Stimulated activated CD8-positive, alpha-beta memory T cell treated with anti-CD3 and anti-CD28 coated beads, Interleukin-12 subunit alpha, Interleukin-12 subunit beta, amount 100 ng/mL, for 24 hours (primary cell): ENCODE measurements around the gene ADRA2B.
"Not testable (repeated sequence)": the region's sequence is repeated elsewhere in the genome, so short reads cannot be mapped to it uniquely, and the experiment has no call there.

Experiments
- DNase-seq: peaks from one replicate; pipeline ENCODE4 v3.0.0-alpha.2; 2020; ENCODE audit errors: extremely low read depth

ADRA2B gene

DNA sequence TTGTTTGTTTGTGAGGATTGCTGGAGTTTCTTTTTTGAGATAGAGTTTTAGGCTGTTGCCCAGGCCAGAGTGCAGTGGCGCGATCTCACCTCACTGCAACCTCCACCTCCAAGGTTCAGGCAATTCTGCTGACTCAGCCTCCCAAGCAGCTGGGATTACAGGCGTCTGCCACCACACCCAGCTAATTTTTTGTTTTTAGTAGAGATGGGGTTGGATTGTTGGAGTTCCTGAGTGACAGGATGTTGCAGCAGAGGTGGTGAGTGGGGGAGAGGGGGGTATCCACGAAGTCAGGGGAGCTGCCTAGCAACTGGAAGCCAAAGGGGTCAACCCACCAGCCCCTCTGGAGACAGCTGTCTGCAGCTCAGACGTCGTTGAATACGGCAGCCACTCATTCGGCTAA lies 46.5 kb downstream of the ADRA2B start:
- DNase-seq, result not testable (repeated sequence)

- not testable (repeated sequence) for DNase-seq
These were observed 48.3 kb downstream of the ADRA2B start for GRCh38 chr2:96067902-96068581.

- DNase-seq, result not testable (repeated sequence)
These were observed 49.2 kb downstream of the ADRA2B start for GRCh38 chr2:96067098-96067660.

- DNase-seq, result not testable (repeated sequence)
These were observed 49.9 kb downstream of the ADRA2B start for GRCh38 chr2:96066511-96066910.

- not testable (repeated sequence) for DNase-seq
These were observed 50.4 kb downstream of the ADRA2B start for GRCh38 chr2:96065954-96066353.

DNA sequence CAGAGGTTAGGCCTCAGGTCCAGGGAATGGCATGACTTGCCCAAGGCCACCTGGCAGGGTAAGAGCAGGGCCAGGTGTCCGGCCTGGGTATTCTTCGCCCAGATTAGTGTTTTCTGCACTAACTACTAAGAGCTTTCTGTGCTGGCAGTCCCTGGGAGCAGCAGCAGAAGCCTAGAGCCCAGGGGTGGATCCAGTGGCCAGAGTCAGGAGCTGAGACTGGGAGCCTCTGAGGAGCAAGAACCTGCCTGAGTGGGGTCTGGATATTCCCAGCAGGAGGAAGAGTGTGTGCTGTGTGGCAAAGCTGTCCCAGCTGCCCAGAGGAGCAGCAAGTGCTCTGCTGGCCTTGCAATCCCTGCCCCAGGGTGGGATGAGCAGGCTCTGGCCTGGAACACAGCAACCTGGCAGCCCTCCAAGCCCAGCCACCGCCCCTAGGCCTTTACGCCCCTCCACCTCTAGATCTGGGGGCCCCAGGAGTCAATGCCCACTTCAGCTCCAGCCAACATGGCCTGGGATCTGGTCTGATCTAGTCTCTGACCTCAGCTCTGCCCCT lies 50.9 kb downstream of the ADRA2B start:
- no peak for DNase-seq

DNA sequence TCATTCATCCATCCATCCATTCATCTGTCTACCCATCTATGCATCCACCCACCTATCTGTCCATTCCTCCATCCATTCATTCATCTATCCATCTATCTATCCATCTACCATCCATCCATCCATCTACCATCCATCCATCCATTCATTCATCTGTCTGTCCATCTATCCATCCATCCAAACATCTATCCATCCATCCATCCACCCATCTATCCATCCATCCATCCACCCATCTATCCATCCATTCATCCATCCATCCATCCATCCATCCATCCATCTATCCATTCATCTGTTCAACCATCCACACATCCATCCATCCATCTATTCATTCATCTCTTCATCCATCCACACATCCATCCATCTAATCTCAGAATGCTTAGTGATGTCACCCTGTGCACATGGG lies 51.6 kb downstream of the ADRA2B start:
- DNase-seq, result not testable (repeated sequence)

GRCh38 chr2:96064047-96064675 lies 52.2 kb downstream of the ADRA2B start:
- not testable (repeated sequence) for DNase-seq

GRCh38 chr2:96063116-96063899 lies 53.1 kb downstream of the ADRA2B start:
- DNase-seq, result not testable (repeated sequence)
